Measurements from ENCODE around the gene MOCS3.
A peak's percentile ranks its signal among the peaks of the same experiment; 100 is the strongest.

Gene MOCS3

GRCh38 chr20:50980851-50981713 is 22.5 kb downstream of the MOCS3 start:
- peak; percentile 60 to 67 for DNase-seq (ENCODE audit: low read depth in 2 of 2)

- DNase-seq (ENCODE audit: low read depth in 2 of 2) = no peak
Measured at GRCh38 chr20:50981714-50982048, 23.1 kb downstream of the MOCS3 start.

- no peak for DNase-seq (ENCODE audit: low read depth in 2 of 2)
Measured at GRCh38 chr20:50982363-50982762, 23.7 kb downstream of the MOCS3 start.

- DNase-seq (ENCODE audit: low read depth in 2 of 2) = no peak
Measured at GRCh38 chr20:50983321-50983720, 24.7 kb downstream of the MOCS3 start.

- DNase-seq (ENCODE audit: low read depth in 2 of 2) = no peak
Measured at GRCh38 chr20:50987493-50988210, 29.0 kb downstream of the MOCS3 start.

- no peak for DNase-seq (ENCODE audit: low read depth in 2 of 2)
Measured at GRCh38 chr20:50991076-50991475, 32.5 kb downstream of the MOCS3 start.

GRCh38 chr20:50992336-50992732 is 33.7 kb downstream of the MOCS3 start:
- no peak for DNase-seq (ENCODE audit: low read depth in 2 of 2)

GRCh38 chr20:50992733-50993457 is 34.3 kb downstream of the MOCS3 start:
- DNase-seq (ENCODE audit: low read depth in 2 of 2) = peak in 1 of 2 donors; percentile 26

- no peak for DNase-seq (ENCODE audit: low read depth in 2 of 2)
Measured at GRCh38 chr20:50993876-50994275, 35.3 kb downstream of the MOCS3 start.

- no peak for DNase-seq (ENCODE audit: low read depth in 2 of 2)
Measured at GRCh38 chr20:50995506-50995905, 36.9 kb downstream of the MOCS3 start.

- no peak for DNase-seq (ENCODE audit: low read depth in 2 of 2)
Measured at GRCh38 chr20:50996901-50997865, 38.6 kb downstream of the MOCS3 start.

GRCh38 chr20:50999355-50999754 is 40.7 kb downstream of the MOCS3 start:
- DNase-seq (ENCODE audit: low read depth in 2 of 2) = no peak

GRCh38 chr20:51001430-51002265 is 43.0 kb downstream of the MOCS3 start:
- DNase-seq (ENCODE audit: low read depth in 2 of 2) = no peak

- no peak for DNase-seq (ENCODE audit: low read depth in 2 of 2)
Measured at GRCh38 chr20:51002633-51003032, 44.0 kb downstream of the MOCS3 start.

GRCh38 chr20:51003753-51004152 is 45.1 kb downstream of the MOCS3 start:
- no peak for DNase-seq (ENCODE audit: low read depth in 2 of 2)

- DNase-seq (ENCODE audit: low read depth in 2 of 2) = no peak
Measured at GRCh38 chr20:51004305-51004727, 45.7 kb downstream of the MOCS3 start.

- DNase-seq (ENCODE audit: low read depth in 2 of 2) = no peak
Measured at GRCh38 chr20:51004781-51005180, 46.2 kb downstream of the MOCS3 start.

GRCh38 chr20:51005214-51005613 is 46.6 kb downstream of the MOCS3 start:
- no peak for DNase-seq (ENCODE audit: low read depth in 2 of 2)

- no peak for DNase-seq (ENCODE audit: low read depth in 2 of 2)
Measured at GRCh38 chr20:51008718-51009117, 50.1 kb downstream of the MOCS3 start.

GRCh38 chr20:51009303-51010042 is 50.9 kb downstream of the MOCS3 start:
- DNase-seq (ENCODE audit: low read depth in 2 of 2) = no peak
